Iris pigment epithelial cell (primary cell): ENCODE data around the gene CDK5RAP2.
A peak's percentile ranks its signal among the peaks of the same experiment; 100 is the strongest.

ENCODE experiments used
- DNase-seq: peaks from one replicate; pipeline ENCODE4 v3.0.0-alpha.2; 2011; ENCODE audit warnings: low read depth

Gene CDK5RAP2

GRCh38 chr9:120396931-120397330 is 183.0 kb downstream of the CDK5RAP2 start:
- peak; percentile 71 for DNase-seq

- DNase-seq: no peak
Observed at GRCh38 chr9:120396418-120396817, 183.5 kb downstream of the CDK5RAP2 start.

GRCh38 chr9:120395376-120395775 is 184.6 kb downstream of the CDK5RAP2 start:
- DNase-seq: no peak

GRCh38 chr9:120394058-120394669 is 185.8 kb downstream of the CDK5RAP2 start:
- DNase-seq: peak; percentile 98

- peak; percentile 61 for DNase-seq
Observed at GRCh38 chr9:120393386-120394057, 186.4 kb downstream of the CDK5RAP2 start.

- no peak for DNase-seq
Observed at GRCh38 chr9:120392711-120393110, 187.3 kb downstream of the CDK5RAP2 start.

- DNase-seq: no peak
Observed at GRCh38 chr9:120392245-120392644, 187.7 kb downstream of the CDK5RAP2 start.

- no peak for DNase-seq
Observed at GRCh38 chr9:120391691-120392090, 188.3 kb downstream of the CDK5RAP2 start.

- no peak for DNase-seq
Observed at GRCh38 chr9:120390637-120391190, 189.3 kb downstream of the CDK5RAP2 start.

- no peak for DNase-seq
Observed at GRCh38 chr9:120389867-120390266, 190.1 kb downstream of the CDK5RAP2 start.

GRCh38 chr9:120389300-120389699 is 190.7 kb downstream of the CDK5RAP2 start:
- DNase-seq: no peak

GRCh38 chr9:120388003-120388855 is 191.7 kb downstream of the CDK5RAP2 start:
- no peak for DNase-seq

GRCh38 chr9:120387257-120388002 is 192.5 kb downstream of the CDK5RAP2 start:
- no peak for DNase-seq

GRCh38 chr9:120386390-120387131 is 193.4 kb downstream of the CDK5RAP2 start:
- DNase-seq: peak; percentile 71

- no peak for DNase-seq
Observed at GRCh38 chr9:120385606-120386389, 194.2 kb downstream of the CDK5RAP2 start.

GRCh38 chr9:120384925-120385272 is 195.1 kb downstream of the CDK5RAP2 start:
- no peak for DNase-seq

GRCh38 chr9:120383999-120384924 is 195.7 kb downstream of the CDK5RAP2 start:
- DNase-seq: no peak

- no peak for DNase-seq
Observed at GRCh38 chr9:120383611-120383998, 196.4 kb downstream of the CDK5RAP2 start.

- no peak for DNase-seq
Observed at GRCh38 chr9:120382453-120382852, 197.5 kb downstream of the CDK5RAP2 start.
